ENCODE measurements around the gene DERL3. TPM values are rescaled to one million over a fixed set of nuclear protein-coding genes. Genes with fewer than 3 reads are reported as not detected.
A peak's percentile ranks its signal among the peaks of the same experiment; 100 is the strongest.

The DERL3 gene
- total RNA-seq, 4 donors from 2014 or later, result not detected

- H3K27ac ChIP-seq (replicated peaks in 1 of 4), result peak overlapping the region; percentile 13 to 42 (median 26)
- intact Hi-C loops (cut with DNase I), result no loop called here
- peaks cover 21 to 45% (median 44%) of the 10 kb centered on the region in 4 donors for H3K36me3 ChIP-seq
- no peak for DNase-seq (ENCODE audit: extremely low spot score)
- TF ChIP-seq EP300 (IDR thresholded peaks at IDR 0.05) (no peak), POLR2A (IDR thresholded peaks at IDR 0.05; ENCODE audit: low read depth) (no peak), CTCF (IDR thresholded peaks at IDR 0.05) (no peak), POLR2AphosphoS5 (IDR thresholded peaks at IDR 0.05) (no peak)
- 38% methylated on average over 11 of the region's 11 CpGs for WGBS
- no peaks in the 10 kb centered on the region for H3K9me3 ChIP-seq
- H3K4me1 ChIP-seq, result peaks cover 30 to 60% (median 52%) of the 10 kb centered on the region in 4 donors
- no peak overlapping the region for H3K4me3 ChIP-seq
- no peaks in the 10 kb centered on the region for H3K27me3 ChIP-seq
Observed at GRCh38 chr22:23790819-23791737, 47.7 kb downstream of the DERL3 start.

DNA sequence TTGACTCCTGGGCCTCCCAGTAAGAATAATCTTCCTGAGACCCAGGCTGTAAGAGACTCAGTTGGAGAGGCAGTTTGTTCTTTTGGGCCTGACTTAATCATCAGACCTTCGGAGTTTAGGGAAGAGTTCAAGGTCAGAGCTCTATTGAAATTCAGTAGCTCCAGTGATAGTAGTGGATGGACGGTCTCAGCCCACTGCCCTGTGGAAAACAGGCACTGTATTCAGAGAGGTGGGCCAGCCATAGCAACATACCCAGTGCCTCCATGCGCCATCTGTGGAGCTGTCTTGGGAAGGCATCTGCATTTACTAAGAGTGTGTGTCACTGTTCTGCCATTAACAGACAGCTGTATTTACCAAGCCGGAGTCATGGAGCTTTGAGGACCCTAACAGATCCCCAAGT lies 49.2 kb downstream of the DERL3 start:
- WGBS, result 90% methylated on average over 4 of the region's 4 CpGs
- H3K4me3 ChIP-seq, result no peak overlapping the region
- intact Hi-C loops (cut with DNase I), result no loop called here
- TF ChIP-seq POLR2AphosphoS5 (IDR thresholded peaks at IDR 0.05) (no peak), EP300 (IDR thresholded peaks at IDR 0.05) (no peak), POLR2A (IDR thresholded peaks at IDR 0.05; ENCODE audit: low read depth) (no peak), CTCF (IDR thresholded peaks at IDR 0.05) (no peak)
- DNase-seq (ENCODE audit: extremely low spot score), result no peak
- H3K27me3 ChIP-seq, result no peaks in the 10 kb centered on the region
- H3K36me3 ChIP-seq, result peaks cover 21 to 31% (median 29%) of the 10 kb centered on the region in 4 donors
- H3K4me1 ChIP-seq, result peaks cover 31 to 69% (median 59%) of the 10 kb centered on the region in 4 donors
- H3K9me3 ChIP-seq, result no peaks in the 10 kb centered on the region
- H3K27ac ChIP-seq (replicated peaks in 1 of 4), result peak overlapping the region in 3 of 4 donors; percentile 3 to 42 (median 21)

DNA sequence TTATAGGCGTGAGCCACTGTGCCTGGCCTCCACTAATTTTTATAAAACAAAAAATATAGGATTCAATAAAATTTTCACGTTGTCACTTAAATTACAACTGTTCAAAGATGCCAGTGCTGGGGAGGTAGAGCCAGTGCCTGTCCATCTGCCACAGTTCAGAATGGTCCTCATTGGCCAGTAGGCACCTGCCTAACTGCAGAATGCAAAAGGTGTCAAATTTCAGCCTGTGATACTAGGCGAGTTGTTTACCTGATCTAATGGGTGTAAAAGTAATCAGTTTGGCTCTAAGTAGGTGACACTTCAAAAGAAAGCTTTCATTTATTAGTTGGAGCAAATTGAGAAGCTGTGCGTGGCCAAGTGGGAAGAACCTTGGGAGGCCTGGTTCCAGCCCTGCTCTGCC lies 49.7 kb downstream of the DERL3 start:
- H3K4me3 ChIP-seq, result no peak overlapping the region
- no peak for TF ChIP-seq CTCF (IDR thresholded peaks at IDR 0.05)
- TF ChIP-seq EP300 (IDR thresholded peaks at IDR 0.05), result no peak
- no peak for TF ChIP-seq POLR2AphosphoS5 (IDR thresholded peaks at IDR 0.05)
- no peak for TF ChIP-seq POLR2A (IDR thresholded peaks at IDR 0.05; ENCODE audit: low read depth)
- no peak for DNase-seq (ENCODE audit: extremely low spot score)
- WGBS, result 73% methylated on average over 4 of the region's 4 CpGs
- peak overlapping the region in 2 of 4 donors; percentile 21 to 42 for H3K27ac ChIP-seq (replicated peaks in 1 of 4)
- H3K27me3 ChIP-seq, result no peaks in the 10 kb centered on the region
- no peaks in the 10 kb centered on the region for H3K9me3 ChIP-seq
- H3K4me1 ChIP-seq, result peaks cover 31 to 69% (median 59%) of the 10 kb centered on the region in 4 donors
- intact Hi-C loops (cut with DNase I), result no loop called here
- peaks cover 18 to 25% (median 24%) of the 10 kb centered on the region in 4 donors for H3K36me3 ChIP-seq

- intact Hi-C loops (cut with DNase I), result loop anchor here (2.0 kb wide), 1 partner anchor 19 kb away; no protein-coding TSS in a partner anchor
- 48% methylated on average over 3 of the region's 3 CpGs for WGBS
- H3K27ac ChIP-seq (replicated peaks in 1 of 4), result peak overlapping the region; percentile 95 to 100 (median 99)
Observed at GRCh38 chr22:23787910-23788309, 50.9 kb downstream of the DERL3 start.

More at GRCh38 chr22:23787910-23788309, 50.9 kb downstream of the DERL3 start:
- no peak for DNase-seq (ENCODE audit: extremely low spot score)
- no peaks in the 10 kb centered on the region for H3K27me3 ChIP-seq
- H3K4me1 ChIP-seq, result peaks cover 31 to 69% (median 59%) of the 10 kb centered on the region in 4 donors
- peak overlapping the region; percentile 78 to 96 (median 91) for H3K4me3 ChIP-seq
- TF ChIP-seq POLR2AphosphoS5 (IDR thresholded peaks at IDR 0.05) (no peak), CTCF (IDR thresholded peaks at IDR 0.05) (no peak), EP300 (IDR thresholded peaks at IDR 0.05) (no peak), POLR2A (IDR thresholded peaks at IDR 0.05; ENCODE audit: low read depth) (no peak)
- H3K36me3 ChIP-seq, result peaks cover 6 to 19% (median 12%) of the 10 kb centered on the region in 4 donors
- H3K9me3 ChIP-seq, result no peaks in the 10 kb centered on the region
